Tibial artery (tissue), 4 donors: ENCODE results near the gene MPHOSPH9.

Experiments
- DNase-seq, 2 donors: peaks; one replicate each; pipeline ENCODE4 v3.0.0-alpha.2; 2019
- H3K27ac ChIP-seq, 2 donors: fragments of 200-600 bp; sonication (generic) in 1 of 2; 1 replicate in 1 of 2; 2 replicates in 1 of 2; pipeline ENCODE4 v1.5.1; 2018 to 2019; ENCODE audit warnings: mild to moderate bottlenecking in 1 of 2
- H3K27me3 ChIP-seq, 2 donors: fragments of 200-600 bp; sonication (generic) in 1 of 2; one replicate each; pipeline versions ENCODE4 v1.5.1 to v1.6.0; 2016 to 2019
- H3K36me3 ChIP-seq, 3 donors: fragments of 200-600 bp; sonication (generic) in 2 of 3; one replicate each; pipeline ENCODE4 v1.5.1; 2016 to 2019; ENCODE audit warnings: mild to moderate bottlenecking in 2 of 3
- H3K4me1 ChIP-seq, 4 donors: fragments of 200-600 bp; sonication (generic) in 2 of 4; 1 replicate in 3 of 4; 2 replicates in 1 of 4; pipeline ENCODE4 v1.5.1; 2016 to 2019
- H3K4me3 ChIP-seq, 2 donors: fragments of 200-600 bp; sonication (generic) in 1 of 2; 1 replicate in 1 of 2; 2 replicates in 1 of 2; pipeline ENCODE4 v1.5.1; 2018 to 2019; ENCODE audit warnings: mild to moderate bottlenecking in 2 of 2
- H3K9me3 ChIP-seq, 3 donors: fragments of 200-600 bp; sonication (generic) in 1 of 3; one replicate each; pipeline ENCODE4 v1.5.1; 2016 to 2019
- intact Hi-C: fragments of 100-400 bp; cut with DNase I; formaldehyde crosslinking; loops from one replicate; pipeline ENCODE4 v1.15.0; 2023; ENCODE audit warnings: low total_unique reads
- TF ChIP-seq, protein P1 (sequence below), 2 experiments: fragments of 200-600 bp in 1 of 2; fragments of 450-650 bp in 1 of 2; IDR thresholded peaks; one replicate each; pipeline ENCODE4 v1.5.1; 2017 to 2019; ENCODE audit warnings: antibody characterized with exemption in 2 of 2, mild to moderate bottlenecking in 1 of 2, moderate library complexity in 1 of 2

The MPHOSPH9 gene

DNA sequence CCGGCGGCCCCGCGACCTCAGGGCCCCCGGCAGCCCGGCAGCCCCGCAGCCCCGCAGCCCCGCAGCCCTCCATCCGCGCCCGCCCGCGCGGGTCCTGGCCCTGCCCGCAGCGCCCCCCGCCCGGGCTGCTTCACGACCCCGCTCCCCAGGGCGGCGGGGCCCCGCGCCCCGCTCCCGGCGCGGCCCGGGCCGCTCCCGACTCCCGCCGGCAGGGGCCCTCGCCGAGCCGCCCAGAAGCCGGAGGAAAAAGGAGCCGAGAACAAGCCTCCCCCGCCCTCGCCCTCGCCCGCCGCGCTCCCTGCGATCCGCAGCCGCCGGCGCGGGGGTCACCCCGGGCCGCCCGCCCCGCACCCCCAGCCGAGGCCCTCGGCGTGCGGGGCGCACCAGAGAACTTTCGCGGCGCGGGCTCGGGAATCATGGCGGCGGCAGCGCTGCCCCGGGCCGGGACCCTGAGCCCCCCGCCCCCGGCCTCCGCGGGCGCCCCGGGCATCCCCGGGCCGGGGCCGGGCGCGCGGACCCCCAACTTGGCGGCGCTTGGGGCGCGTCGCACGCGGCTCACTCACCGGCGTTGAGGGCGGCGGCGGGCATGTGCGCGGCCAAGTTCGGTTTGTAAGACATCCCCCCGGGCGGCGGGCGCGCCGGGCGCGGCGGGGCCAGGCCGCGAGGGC lies 38.2 kb upstream of the MPHOSPH9 start:
- intact Hi-C loops, result no loop called here

DNA sequence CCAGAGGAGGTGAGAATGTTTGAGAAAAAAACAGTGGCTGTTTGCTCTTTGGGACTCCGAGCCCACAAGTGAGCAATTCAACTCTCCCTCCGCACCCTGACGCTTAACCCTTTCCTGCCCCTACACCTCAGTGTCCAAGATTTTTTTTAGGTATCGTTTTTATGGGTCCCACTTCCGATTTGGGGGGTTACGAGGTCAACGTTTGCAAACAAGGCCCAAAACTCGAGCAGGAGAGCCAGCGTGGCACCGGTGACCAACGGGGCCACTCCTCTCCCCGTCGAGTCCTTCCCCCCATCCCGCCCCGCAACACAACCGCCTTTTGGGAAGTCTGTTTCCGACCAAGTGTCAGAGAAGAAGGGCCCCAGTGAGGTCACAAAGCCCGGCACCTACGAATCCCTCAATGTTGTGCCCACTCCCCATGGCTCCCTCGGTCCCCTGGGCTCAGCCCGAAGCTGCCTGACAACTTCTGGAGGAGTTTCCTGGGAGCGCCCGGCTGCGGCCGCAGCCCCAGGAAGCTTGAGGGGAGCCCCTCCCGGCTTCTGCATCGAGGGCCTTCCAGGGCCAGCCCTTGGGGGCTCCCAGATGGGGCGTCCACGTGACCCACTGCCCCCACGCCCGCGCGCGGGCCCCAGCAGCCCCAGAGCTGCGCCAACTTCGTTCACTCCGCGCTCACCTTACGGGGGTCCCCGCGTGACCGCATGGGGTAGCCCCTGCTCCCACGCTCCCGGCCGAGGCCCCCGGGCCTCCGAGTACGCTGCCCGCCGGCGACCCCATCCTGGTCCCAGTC lies 37.5 kb upstream of the MPHOSPH9 start:
- no peak for DNase-seq
- intact Hi-C loops, result no loop called here
- Histone ChIP-seq H3K4me3 (peak overlapping the region; percentile 74 to 90), H3K4me1 (peaks cover 0 to 42% (median 29%) of the 10 kb centered on the region in 4 donors), H3K36me3 (peaks cover 0 to 22% (median 7%) of the 10 kb centered on the region in 3 donors), H3K27me3 (no peaks in the 10 kb centered on the region), H3K9me3 (no peaks in the 10 kb centered on the region), H3K27ac (peak overlapping the region; percentile 72 to 82)
- TF ChIP-seq, protein P1, sequence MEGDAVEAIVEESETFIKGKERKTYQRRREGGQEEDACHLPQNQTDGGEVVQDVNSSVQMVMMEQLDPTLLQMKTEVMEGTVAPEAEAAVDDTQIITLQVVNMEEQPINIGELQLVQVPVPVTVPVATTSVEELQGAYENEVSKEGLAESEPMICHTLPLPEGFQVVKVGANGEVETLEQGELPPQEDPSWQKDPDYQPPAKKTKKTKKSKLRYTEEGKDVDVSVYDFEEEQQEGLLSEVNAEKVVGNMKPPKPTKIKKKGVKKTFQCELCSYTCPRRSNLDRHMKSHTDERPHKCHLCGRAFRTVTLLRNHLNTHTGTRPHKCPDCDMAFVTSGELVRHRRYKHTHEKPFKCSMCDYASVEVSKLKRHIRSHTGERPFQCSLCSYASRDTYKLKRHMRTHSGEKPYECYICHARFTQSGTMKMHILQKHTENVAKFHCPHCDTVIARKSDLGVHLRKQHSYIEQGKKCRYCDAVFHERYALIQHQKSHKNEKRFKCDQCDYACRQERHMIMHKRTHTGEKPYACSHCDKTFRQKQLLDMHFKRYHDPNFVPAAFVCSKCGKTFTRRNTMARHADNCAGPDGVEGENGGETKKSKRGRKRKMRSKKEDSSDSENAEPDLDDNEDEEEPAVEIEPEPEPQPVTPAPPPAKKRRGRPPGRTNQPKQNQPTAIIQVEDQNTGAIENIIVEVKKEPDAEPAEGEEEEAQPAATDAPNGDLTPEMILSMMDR (IDR thresholded peaks at IDR 0.05), result peak in 1 of 2 experiments; percentile 3

More for the DNA sequence above, 38.2 kb upstream of the MPHOSPH9 start:
- Histone ChIP-seq H3K4me1 (peaks cover 0 to 42% (median 29%) of the 10 kb centered on the region in 4 donors), H3K9me3 (no peaks in the 10 kb centered on the region), H3K36me3 (peaks cover 0 to 14% (median 6%) of the 10 kb centered on the region in 3 donors), H3K4me3 (peak overlapping the region; percentile 74 to 90), H3K27ac (peak overlapping the region; percentile 72 to 82), H3K27me3 (no peaks in the 10 kb centered on the region)
- TF ChIP-seq, protein P1 (IDR thresholded peaks at IDR 0.05), result peak; percentile 28 to 85
- peak in 1 of 2 donors; percentile 63 for DNase-seq

DNA sequence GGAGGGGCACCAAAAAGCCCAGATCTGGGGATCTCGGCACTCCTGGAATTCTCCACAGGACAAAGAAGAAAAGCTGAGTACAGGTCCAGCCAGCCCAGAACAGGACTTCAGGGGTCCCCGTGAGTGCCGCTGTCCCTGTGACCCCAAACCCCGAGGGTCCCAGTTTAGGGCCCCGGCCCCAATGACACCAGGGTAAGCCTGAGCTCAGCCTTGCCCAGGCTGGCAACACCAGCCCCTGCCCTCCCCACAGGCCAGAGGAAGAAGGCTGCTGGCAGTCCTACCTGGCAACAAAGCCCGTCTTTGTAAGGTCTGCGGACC lies 36.9 kb upstream of the MPHOSPH9 start:
- intact Hi-C loops, result loop anchor here (5.0 to 10.0 kb wide), 2 partner anchors 95 to 327 kb away; partner anchors contain the start of gene SBNO1
- Histone ChIP-seq H3K27ac (peak overlapping the region; percentile 72 to 82), H3K27me3 (no peaks in the 10 kb centered on the region), H3K4me1 (peaks cover 0 to 42% (median 29%) of the 10 kb centered on the region in 4 donors), H3K9me3 (no peaks in the 10 kb centered on the region), H3K4me3 (peak overlapping the region; percentile 74 to 90), H3K36me3 (peaks cover 0 to 26% (median 12%) of the 10 kb centered on the region in 3 donors)
- TF ChIP-seq, protein P1 (IDR thresholded peaks at IDR 0.05), result no peak
- no peak for DNase-seq

DNA sequence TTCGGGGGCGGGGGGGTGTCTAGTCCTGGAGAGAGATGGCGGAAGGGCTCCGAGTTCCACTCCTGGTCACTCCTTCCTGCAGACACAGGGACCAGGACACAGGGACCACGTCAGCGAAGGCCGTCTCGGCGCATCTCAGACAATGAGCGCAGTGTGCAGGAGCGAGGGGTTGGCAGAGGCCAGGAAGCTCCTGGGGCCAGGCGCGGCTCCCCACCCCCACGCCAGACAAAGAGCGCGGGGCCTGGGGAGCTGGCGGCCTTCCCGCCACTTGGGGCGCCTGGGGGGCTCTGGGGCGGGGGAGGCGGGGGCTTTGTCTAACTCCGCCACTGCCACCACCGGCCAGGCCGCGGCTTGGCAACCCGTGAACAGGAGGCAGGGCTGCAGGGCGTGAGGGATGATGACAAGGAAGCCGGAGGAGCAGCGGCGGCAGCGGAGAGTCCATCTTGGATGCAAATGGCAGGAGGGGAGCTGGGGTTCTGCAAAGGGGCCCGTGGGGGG lies 36.5 kb upstream of the MPHOSPH9 start:
- Histone ChIP-seq H3K27ac (peak overlapping the region; percentile 72 to 82), H3K27me3 (no peaks in the 10 kb centered on the region), H3K4me3 (peak overlapping the region; percentile 74 to 90), H3K4me1 (peaks cover 0 to 42% (median 29%) of the 10 kb centered on the region in 4 donors), H3K36me3 (peaks cover 3 to 30% (median 16%) of the 10 kb centered on the region in 3 donors), H3K9me3 (no peaks in the 10 kb centered on the region)
- TF ChIP-seq, protein P1 (IDR thresholded peaks at IDR 0.05), result no peak
- intact Hi-C loops, result loop anchor here (5.0 to 10.0 kb wide), 2 partner anchors 95 to 328 kb away; partner anchors contain the start of gene SBNO1
- peak in 1 of 2 donors; percentile 66 for DNase-seq

DNA sequence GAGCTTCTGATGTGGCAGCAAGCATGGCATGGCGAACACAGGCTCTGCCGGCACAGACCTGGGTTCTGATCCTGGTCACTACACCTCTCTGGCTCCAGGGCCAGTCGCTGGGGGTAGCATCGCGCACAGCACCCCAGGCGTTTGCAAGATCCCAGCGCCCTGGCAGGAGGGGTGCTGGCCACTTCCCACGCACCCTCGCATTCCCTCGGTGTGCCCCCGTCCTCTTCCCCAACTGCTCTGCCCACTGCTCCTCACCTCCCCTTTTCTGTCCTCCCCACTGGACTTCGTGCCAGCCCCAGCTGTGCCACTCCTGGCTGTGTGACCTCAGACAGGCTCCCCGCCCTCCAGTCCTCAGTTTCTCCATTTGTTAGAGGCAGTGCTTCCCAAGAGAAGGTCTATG lies 35.9 kb upstream of the MPHOSPH9 start:
- Histone ChIP-seq H3K27ac (peak overlapping the region; percentile 72 to 82), H3K4me3 (peak overlapping the region in 1 of 2 donors; percentile 90), H3K9me3 (no peaks in the 10 kb centered on the region), H3K4me1 (peaks cover 0 to 42% (median 29%) of the 10 kb centered on the region in 4 donors), H3K36me3 (peaks cover 4 to 36% (median 21%) of the 10 kb centered on the region in 3 donors), H3K27me3 (no peaks in the 10 kb centered on the region)
- no peak for DNase-seq
- TF ChIP-seq, protein P1 (IDR thresholded peaks at IDR 0.05), result no peak
- intact Hi-C loops, result loop anchor here (5.0 to 10.0 kb wide), 2 partner anchors 96 to 328 kb away; partner anchors contain the start of gene SBNO1
